H1 (cell line): ENCODE data around the gene ZNF775. TPM values are rescaled to one million over a fixed set of nuclear protein-coding genes. Genes with fewer than 3 reads are reported as not detected.

Experiments used
- CTCF ChIA-PET: fragments of 300-600 bp; sonication (Branson Sonifier 250); formaldehyde crosslinking; loops from one replicate; lab custom pipeline; 2021; ENCODE audit not compliant: partially characterized antibody; lab: Charles Lee
- POLR2A ChIA-PET: fragments of 300-600 bp; sonication (Branson Sonifier 250); formaldehyde crosslinking; loops from one replicate; lab custom pipeline; 2021; ENCODE audit warnings: inconsistent platforms; ENCODE audit not compliant: partially characterized antibody; lab: Charles Lee
- DNase-seq, 2 experiments: peaks; one replicate each; pipeline versions ENCODE4 v3.0.0 to v3.0.0-alpha.2; 2010 to 2022; ENCODE audit warnings: low spot score in 2 of 2, low read depth in 1 of 2, mixed read lengths in 1 of 2
- FAIRE-seq: peaks from 2 replicates; lab custom pipeline; 2011; peaks lifted over from hg19 to GRCh38; lab: Jason Lieb, UNC
- H2AFZ ChIP-seq: 2 replicates; pipeline ENCODE4 v1.8.1; 2012; ENCODE audit warnings: low read length, inconsistent platforms
- H2AK5ac ChIP-seq: 2 replicates; pipeline ENCODE4 v1.6.1; 2013; ENCODE audit warnings: low read depth, low read length
- H2BK120ac ChIP-seq: replicated peaks from 2 replicates; pipeline ENCODE3; 2013; ENCODE audit warnings: low read depth, low read length, inconsistent platforms
- H2BK12ac ChIP-seq: 2 replicates; pipeline ENCODE4 v1.6.1; 2013; ENCODE audit warnings: low read depth, low read length
- H2BK15ac ChIP-seq: 2 replicates; pipeline ENCODE4 v1.6.1; 2013; ENCODE audit warnings: low read length
- H2BK20ac ChIP-seq: 2 replicates; pipeline ENCODE4 v1.6.1; 2013; ENCODE audit warnings: low read length
- H2BK5ac ChIP-seq: 2 replicates; pipeline ENCODE4 v1.6.1; 2013; ENCODE audit warnings: low read depth, low read length
- H3K14ac ChIP-seq: 2 replicates; pipeline ENCODE4 v1.6.1; 2013; ENCODE audit warnings: inconsistent platforms; ENCODE audit not compliant: insufficient read length
- H3K18ac ChIP-seq: 2 replicates; pipeline ENCODE4 v1.6.1; 2013; ENCODE audit warnings: low read length; ENCODE audit errors: extremely low read depth
- H3K23ac ChIP-seq: 2 replicates; pipeline ENCODE4 v1.6.1; 2013; ENCODE audit warnings: inconsistent platforms; ENCODE audit not compliant: insufficient read length
- H3K23me2 ChIP-seq: 2 replicates; pipeline ENCODE4 v1.6.1; 2013; ENCODE audit warnings: low read depth, low read length
- H3K27ac ChIP-seq: 2 replicates; pipeline ENCODE4 v1.6.1; 2011; ENCODE audit warnings: low read depth, low read length, inconsistent platforms
- H3K27me3 ChIP-seq, 4 experiments: replicated peaks in 1 of 4; 1 replicate in 1 of 4; 2 replicates in 3 of 4; pipeline versions ENCODE4 v1.6.1 to v1.8.1; 2011 to 2013; ENCODE audit warnings: low read length in 3 of 4, mild to moderate bottlenecking in 3 of 4, inconsistent platforms in 2 of 4, mixed read lengths in 2 of 4, moderate library complexity in 1 of 4; ENCODE audit not compliant: control insufficient read depth in 3 of 4, insufficient read depth in 3 of 4; ENCODE audit errors: extremely low read depth in 1 of 4
- H3K36me3 ChIP-seq, 4 experiments: 2 replicates each; pipeline versions ENCODE4 v1.6.1 to v1.8.1; 2011 to 2013; ENCODE audit warnings: mild to moderate bottlenecking in 4 of 4, low read length in 3 of 4, moderate library complexity in 2 of 4, control low read depth in 1 of 4, inconsistent platforms in 1 of 4; ENCODE audit not compliant: insufficient read depth in 4 of 4, control insufficient read depth in 2 of 4
- H3K4ac ChIP-seq: replicated peaks from 2 replicates; pipeline ENCODE3; 2013; ENCODE audit warnings: low read length, low read depth, mixed read lengths, inconsistent platforms; ENCODE audit not compliant: insufficient read length
- H3K4me1 ChIP-seq, 4 experiments: replicated peaks in 1 of 4; 1 replicate in 1 of 4; 2 replicates in 3 of 4; pipeline versions ENCODE4 v1.6.1 to v1.8.1; 2011 to 2013; ENCODE audit warnings: low read length in 3 of 4, inconsistent platforms in 2 of 4, mixed read lengths in 1 of 4; ENCODE audit not compliant: insufficient read depth in 4 of 4, control insufficient read depth in 3 of 4
- H3K4me2 ChIP-seq, 2 experiments: 2 replicates each; pipeline versions ENCODE4 v1.6.1 to v1.8.1; 2011 to 2013; ENCODE audit warnings: low read depth in 2 of 2, low read length in 2 of 2, control low read depth in 1 of 2, inconsistent platforms in 1 of 2, mild to moderate bottlenecking in 1 of 2; ENCODE audit not compliant: insufficient read depth in 1 of 2
- H3K4me3 ChIP-seq, 4 experiments: fragments of 200-600, 300-600 bp in 1 of 4; sonication (generic), shearing (Covaris generic), sonication (Bioruptor Twin) in 1 of 4; 2 replicates each; pipeline versions ENCODE4 v1.5.1 to v1.8.1; 2011 to 2016; ENCODE audit warnings: low read length in 4 of 4, low read depth in 3 of 4, control low read depth in 2 of 4, inconsistent platforms in 2 of 4, mild to moderate bottlenecking in 2 of 4, mixed read lengths in 1 of 4, moderate library complexity in 1 of 4; ENCODE audit not compliant: insufficient read depth in 2 of 4; ENCODE audit errors: extremely low read depth in 1 of 4
- H3K56ac ChIP-seq: replicated peaks from 2 replicates; pipeline ENCODE3; 2013; ENCODE audit warnings: low read depth, mild to moderate bottlenecking, mixed read lengths, low read length, inconsistent platforms; ENCODE audit not compliant: insufficient read length
- H3K79me1 ChIP-seq: 2 replicates; pipeline ENCODE4 v1.6.1; 2013; ENCODE audit warnings: low read depth, low read length, control low read depth
- H3K79me2 ChIP-seq, 2 experiments: 2 replicates each; pipeline versions ENCODE4 v1.6.1 to v1.8.1; 2012 to 2013; ENCODE audit warnings: low read length in 2 of 2, mild to moderate bottlenecking in 2 of 2, inconsistent platforms in 1 of 2; ENCODE audit not compliant: insufficient read depth in 2 of 2, control insufficient read depth in 1 of 2
- H3K9ac ChIP-seq, 4 experiments: replicated peaks in 1 of 4; 1 replicate in 1 of 4; 2 replicates in 3 of 4; pipeline versions ENCODE4 v1.6.1 to v1.8.1; 2011 to 2013; ENCODE audit warnings: low read depth in 3 of 4, low read length in 3 of 4, control low read depth in 2 of 4, mild to moderate bottlenecking in 2 of 4, moderate library complexity in 2 of 4, inconsistent platforms in 1 of 4; ENCODE audit errors: extremely low read depth in 1 of 4
- H3K9me3 ChIP-seq, 2 experiments: 2 replicates each; pipeline versions ENCODE4 v1.6.1 to v1.8.1; 2012 to 2013; ENCODE audit warnings: mild to moderate bottlenecking in 2 of 2, moderate library complexity in 2 of 2, control low read depth in 1 of 2, inconsistent platforms in 1 of 2, low read depth in 1 of 2, low read length in 1 of 2, mixed read lengths in 1 of 2; ENCODE audit not compliant: insufficient read depth in 2 of 2
- H4K20me1 ChIP-seq, 2 experiments: replicated peaks in 1 of 2; 2 replicates each; pipeline versions ENCODE3 to v1.8.1; 2011 to 2013; ENCODE audit warnings: inconsistent platforms in 2 of 2, low read length in 2 of 2, mild to moderate bottlenecking in 1 of 2; ENCODE audit not compliant: insufficient read depth in 2 of 2, control insufficient read depth in 1 of 2
- H4K5ac ChIP-seq: 2 replicates; pipeline ENCODE4 v1.6.1; 2013; ENCODE audit warnings: low read length, low read depth, mixed read lengths, inconsistent platforms; ENCODE audit not compliant: insufficient read length
- H4K8ac ChIP-seq: 2 replicates; pipeline ENCODE4 v1.8.0; 2013; ENCODE audit warnings: mild to moderate bottlenecking, moderate library complexity, low read length, inconsistent platforms; ENCODE audit not compliant: insufficient read depth; ENCODE audit errors: extremely low read depth
- H4K91ac ChIP-seq: replicated peaks from 2 replicates; pipeline ENCODE3; 2013; ENCODE audit warnings: low read length, mixed read lengths, inconsistent platforms; ENCODE audit not compliant: insufficient read length
- ATF3 ChIP-seq: IDR thresholded peaks from 2 replicates; pipeline ENCODE4 v1.6.1; 2011; ENCODE audit warnings: low read depth, mild to moderate bottlenecking, low read length; ENCODE audit not compliant: insufficient read depth
- CTCF ChIP-seq, 3 experiments: IDR thresholded peaks; 1 replicate in 2 of 3; 2 replicates in 1 of 3; pipeline versions ENCODE4 v1.5.1 to v1.6.1; 2011; ENCODE audit warnings: low read length in 3 of 3, mild to moderate bottlenecking in 3 of 3, inconsistent platforms in 2 of 3, low read depth in 1 of 3, moderate library complexity in 1 of 3; ENCODE audit not compliant: insufficient read depth in 1 of 3; ENCODE audit errors: control extremely low read depth in 1 of 3
- EP300 ChIP-seq, 2 experiments: IDR thresholded peaks; 1 replicate in 1 of 2; 2 replicates in 1 of 2; pipeline ENCODE4 v1.6.1; 2011 to 2012; ENCODE audit warnings: low read depth in 2 of 2, low read length in 2 of 2, mild to moderate bottlenecking in 2 of 2, borderline replicate concordance in 1 of 2, inconsistent platforms in 1 of 2, moderate library complexity in 1 of 2
- JUN ChIP-seq: IDR thresholded peaks from 2 replicates; pipeline ENCODE4 v1.6.1; 2011; ENCODE audit warnings: low read depth, mild to moderate bottlenecking, improper control_type of control experiment, low read length
- KDM5A ChIP-seq: fragments of 200-600 bp; IDR thresholded peaks from 2 replicates; pipeline ENCODE4 v1.7.1; 2012; ENCODE audit warnings: mild to moderate bottlenecking, low read length, inconsistent platforms, mixed read lengths
- POLR2A ChIP-seq, 2 experiments: IDR thresholded peaks; 1 replicate in 1 of 2; 2 replicates in 1 of 2; pipeline ENCODE4 v1.6.1; 2011; ENCODE audit warnings: low read depth in 2 of 2, low read length in 2 of 2, mild to moderate bottlenecking in 2 of 2; ENCODE audit errors: control extremely low read depth in 1 of 2
- POLR2AphosphoS5 ChIP-seq: IDR thresholded peaks from 2 replicates; pipeline ENCODE4 v1.6.1; 2011; ENCODE audit warnings: low read depth, low read length
- RFX5 ChIP-seq: IDR thresholded peaks from 2 replicates; pipeline ENCODE4 v1.6.1; 2011; ENCODE audit warnings: low read depth, low read length, improper control_type of control experiment, borderline replicate concordance
- SIN3A ChIP-seq, 2 experiments: IDR thresholded peaks in 1 of 2; conservative IDR thresholded peaks in 1 of 2; 2 replicates each; pipeline ENCODE4 v1.6.1; 2011 to 2012; ENCODE audit warnings: low read length in 2 of 2, improper control_type of control experiment in 1 of 2, low read depth in 1 of 2, mild to moderate bottlenecking in 1 of 2
- TAF1 ChIP-seq: IDR thresholded peaks from 2 replicates; pipeline ENCODE4 v1.6.1; 2011; ENCODE audit warnings: mild to moderate bottlenecking, low read depth, low read length
- USF2 ChIP-seq: IDR thresholded peaks from 2 replicates; pipeline ENCODE4 v1.6.1; 2011; ENCODE audit warnings: low read length, improper control_type of control experiment
- polyA plus RNA-seq, 7 experiments: library from polyadenylated mRNA; depleted of rRNA in 3 of 7; stranded (reverse) in 5 of 7; unstranded in 2 of 7; fragments of >200 nt in 5 of 7; fragments of 200-250 nt in 2 of 7; gene quantifications; 1 replicate in 5 of 7; 2 replicates in 1 of 7; 4 replicates in 1 of 7; pipeline versions ENCODE4 v1.2.1 to v1.2.3, GENCODE V29; 2011 to 2013; ENCODE audit warnings: missing spikeins in 2 of 7, mixed read lengths in 2 of 7
- total RNA-seq: library from RNA; stranded (reverse); fragmentation: NEBNext Ultra II Directional; extraction: Animal tissue kit (Norgen Biotek cat#: 25700); gene quantifications from 2 replicates; pipeline ENCODE4 v1.2.1, GENCODE V29; 2021

The ZNF775 gene
- total and polyA plus RNA-seq, 2 of the 8 experiments (the other 6 are each of a cell fraction or from before 2014, with no cell fraction given), result 13.6 to 21.5 TPM

- Histone ChIP-seq H3K18ac (no peak overlapping the region), H3K23ac (no peak overlapping the region), H3K4me1 (no peaks in the 10 kb centered on the region; a peak in 1 of 7 replicates), H3K9me3 (peaks cover 3 to 4% of the 10 kb centered on the region in 2 experiments; a peak in 2 of 4 replicates), H4K20me1 (no peaks in the 10 kb centered on the region), H3K4me2 (no peak overlapping the region), H2BK5ac (no peak overlapping the region), H2BK12ac (no peak overlapping the region), H2AK5ac (no peak overlapping the region), H3K36me3 (no peaks in the 10 kb centered on the region), H4K5ac (no peak overlapping the region), H3K4ac (no peak overlapping the region), H3K79me1 (no peaks in the 10 kb centered on the region), H4K91ac (no peak overlapping the region), H3K23me2 (no peaks in the 10 kb centered on the region), H2AFZ (no peak overlapping the region), H3K9ac (no peak overlapping the region), H3K27me3 (no peaks in the 10 kb centered on the region), H2BK120ac (no peak overlapping the region), H4K8ac (no peak overlapping the region), H3K27ac (no peak overlapping the region), H2BK15ac (no peak overlapping the region), H3K4me3 (no peak overlapping the region), H3K79me2 (no peaks in the 10 kb centered on the region), H2BK20ac (no peak overlapping the region), H3K14ac (no peak overlapping the region), H3K56ac (no peak overlapping the region)
- DNase-seq, result no peak
- no peak for FAIRE-seq
- POLR2A ChIA-PET, result no interaction called here
- CTCF ChIA-PET, result interaction anchor here (0.6 kb wide), 1 partner anchor 190 kb away, joined by 3 read pairs; no protein-coding TSS in a partner anchor
- TF ChIP-seq CTCF (IDR thresholded peaks at IDR 0.05; ENCODE audit: control extremely low read depth in 1 of 3, insufficient read depth in 1 of 3, low read depth in 1 of 3, low read length in 3 of 3) (no peak), RFX5 (no peak), TAF1 (no peak), POLR2AphosphoS5 (no peak), SIN3A (conservative IDR thresholded peaks at IDR 0.05 in 1 of 2, IDR thresholded peaks at IDR 0.05 in 1 of 2; ENCODE audit: low read depth in 1 of 2, low read length in 2 of 2) (no peak), ATF3 (no peak), JUN (no peak), EP300 (IDR thresholded peaks at IDR 0.05; ENCODE audit: borderline replicate concordance in 1 of 2, low read depth in 2 of 2, low read length in 2 of 2) (no peak), USF2 (no peak), KDM5A (no peak), POLR2A (IDR thresholded peaks at IDR 0.05; ENCODE audit: control extremely low read depth in 1 of 2, low read depth in 2 of 2, low read length in 2 of 2) (no peak)
These were observed 62.4 kb downstream of the ZNF775 start for GRCh38 chr7:150441524-150441923.
